Uterus (tissue), 2 donors: ENCODE measurements around the gene KCNH1.

Source experiments
- POLR2A ChIP-seq, 2 donors: fragments of 450-650 bp; IDR thresholded peaks; one replicate each; pipeline ENCODE4 v1.6.1; 2016; ENCODE audit warnings: antibody characterized with exemption in 2 of 2, mild to moderate bottlenecking in 1 of 2, moderate library complexity in 1 of 2
- TF ChIP-seq, protein P1 (sequence below), 4 experiments: fragments of 200-600 bp in 2 of 4; fragments of 450-650 bp in 2 of 4; sonication (generic) in 2 of 4; IDR thresholded peaks; one replicate each; pipeline ENCODE4 v1.5.1; 2016 to 2019; ENCODE audit warnings: antibody characterized with exemption in 4 of 4, mild to moderate bottlenecking in 2 of 4, moderate library complexity in 1 of 4

DNA sequence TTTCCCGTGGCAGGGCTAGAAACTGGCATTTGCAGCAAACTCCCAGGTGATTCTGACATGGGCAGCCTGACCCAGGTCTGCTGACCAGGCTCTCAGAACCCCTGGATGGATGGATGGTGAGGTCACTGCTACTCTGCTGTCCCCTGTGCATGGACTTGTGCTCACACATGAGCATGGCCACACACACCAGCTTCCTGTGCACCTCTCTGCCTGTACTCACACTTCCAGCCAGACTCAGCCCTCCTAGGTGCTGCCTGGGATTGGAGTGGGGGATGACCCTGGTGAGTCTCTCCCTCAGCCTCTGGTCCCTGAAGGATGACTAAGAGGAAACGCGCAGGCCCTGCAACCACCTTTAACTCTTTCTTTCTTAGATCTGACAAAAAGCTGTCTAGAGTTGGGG lies 444.1 kb downstream of the KCNH1 start:
- TF ChIP-seq, protein P1, sequence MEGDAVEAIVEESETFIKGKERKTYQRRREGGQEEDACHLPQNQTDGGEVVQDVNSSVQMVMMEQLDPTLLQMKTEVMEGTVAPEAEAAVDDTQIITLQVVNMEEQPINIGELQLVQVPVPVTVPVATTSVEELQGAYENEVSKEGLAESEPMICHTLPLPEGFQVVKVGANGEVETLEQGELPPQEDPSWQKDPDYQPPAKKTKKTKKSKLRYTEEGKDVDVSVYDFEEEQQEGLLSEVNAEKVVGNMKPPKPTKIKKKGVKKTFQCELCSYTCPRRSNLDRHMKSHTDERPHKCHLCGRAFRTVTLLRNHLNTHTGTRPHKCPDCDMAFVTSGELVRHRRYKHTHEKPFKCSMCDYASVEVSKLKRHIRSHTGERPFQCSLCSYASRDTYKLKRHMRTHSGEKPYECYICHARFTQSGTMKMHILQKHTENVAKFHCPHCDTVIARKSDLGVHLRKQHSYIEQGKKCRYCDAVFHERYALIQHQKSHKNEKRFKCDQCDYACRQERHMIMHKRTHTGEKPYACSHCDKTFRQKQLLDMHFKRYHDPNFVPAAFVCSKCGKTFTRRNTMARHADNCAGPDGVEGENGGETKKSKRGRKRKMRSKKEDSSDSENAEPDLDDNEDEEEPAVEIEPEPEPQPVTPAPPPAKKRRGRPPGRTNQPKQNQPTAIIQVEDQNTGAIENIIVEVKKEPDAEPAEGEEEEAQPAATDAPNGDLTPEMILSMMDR (IDR thresholded peaks at IDR 0.05): no peak
- no peak for TF ChIP-seq POLR2A (IDR thresholded peaks at IDR 0.05)
